A375 (cell line): ENCODE data around the gene ZNF668. TPM values are rescaled to one million over a fixed set of nuclear protein-coding genes. Genes with fewer than 3 reads are reported as not detected.

Source experiments
- total RNA-seq: library from RNA; depleted of rRNA; stranded (reverse); fragments of >200 nt; shearing (Covaris generic); gene quantifications from 2 replicates; pipeline ENCODE4 v1.2.3, GENCODE V29; 2014; rRNA removed

The ZNF668 gene
- total RNA-seq = 18.1 and 22.6 TPM in 2 replicates

DNA sequence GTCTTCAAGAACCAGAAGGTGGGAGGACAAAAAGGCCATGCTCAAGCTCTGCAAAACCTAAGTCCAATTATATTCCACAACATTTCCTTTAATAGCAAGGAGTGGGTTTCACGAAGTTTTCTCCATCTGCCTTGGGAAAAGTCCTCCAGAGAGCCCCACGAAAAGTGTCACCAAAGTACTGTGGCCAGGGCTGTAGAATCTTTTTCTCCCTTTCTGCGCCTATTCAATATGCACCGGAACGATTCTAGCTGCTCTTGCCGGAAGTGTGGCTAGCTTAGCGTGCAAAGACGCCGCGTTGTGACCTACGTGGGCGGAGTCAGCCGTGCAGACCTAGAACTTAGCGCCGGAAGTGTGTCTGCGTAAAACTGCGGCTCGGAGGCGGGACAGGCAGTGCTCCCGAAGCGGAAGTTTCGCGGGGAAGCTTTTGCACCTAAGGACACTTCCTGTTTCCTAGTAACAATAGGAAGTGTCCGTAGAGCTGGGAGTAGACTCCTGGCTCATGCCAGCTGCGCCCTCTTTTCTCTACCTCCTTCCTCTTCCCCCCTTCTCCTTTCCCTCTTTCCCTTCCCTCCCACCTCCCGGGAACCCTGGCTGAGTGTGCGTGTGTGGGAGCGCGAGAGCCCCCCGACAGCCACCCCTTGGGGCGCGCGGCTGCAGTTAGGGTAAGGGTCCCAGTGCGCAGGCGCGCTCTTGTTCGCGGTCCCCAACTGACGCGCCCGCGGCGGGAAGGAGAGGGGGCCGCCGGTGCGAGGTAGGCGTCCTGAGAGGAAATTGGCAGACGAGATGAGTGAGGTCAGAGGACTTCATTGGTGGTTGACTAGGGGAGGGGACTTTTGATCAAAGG, at the start of gene ZNF668, which contains the start of gene ZNF646:
Gene ZNF668 (minus strand): TSS at position 271 of the 844 bp plus-strand sequence. CDS start 9,781 bp downstream, outside the sequence.
Gene ZNF646 (plus strand): TSS at position 453 of the 844 bp plus-strand sequence. CDS start 1,903 bp downstream, outside the sequence.

DNA sequence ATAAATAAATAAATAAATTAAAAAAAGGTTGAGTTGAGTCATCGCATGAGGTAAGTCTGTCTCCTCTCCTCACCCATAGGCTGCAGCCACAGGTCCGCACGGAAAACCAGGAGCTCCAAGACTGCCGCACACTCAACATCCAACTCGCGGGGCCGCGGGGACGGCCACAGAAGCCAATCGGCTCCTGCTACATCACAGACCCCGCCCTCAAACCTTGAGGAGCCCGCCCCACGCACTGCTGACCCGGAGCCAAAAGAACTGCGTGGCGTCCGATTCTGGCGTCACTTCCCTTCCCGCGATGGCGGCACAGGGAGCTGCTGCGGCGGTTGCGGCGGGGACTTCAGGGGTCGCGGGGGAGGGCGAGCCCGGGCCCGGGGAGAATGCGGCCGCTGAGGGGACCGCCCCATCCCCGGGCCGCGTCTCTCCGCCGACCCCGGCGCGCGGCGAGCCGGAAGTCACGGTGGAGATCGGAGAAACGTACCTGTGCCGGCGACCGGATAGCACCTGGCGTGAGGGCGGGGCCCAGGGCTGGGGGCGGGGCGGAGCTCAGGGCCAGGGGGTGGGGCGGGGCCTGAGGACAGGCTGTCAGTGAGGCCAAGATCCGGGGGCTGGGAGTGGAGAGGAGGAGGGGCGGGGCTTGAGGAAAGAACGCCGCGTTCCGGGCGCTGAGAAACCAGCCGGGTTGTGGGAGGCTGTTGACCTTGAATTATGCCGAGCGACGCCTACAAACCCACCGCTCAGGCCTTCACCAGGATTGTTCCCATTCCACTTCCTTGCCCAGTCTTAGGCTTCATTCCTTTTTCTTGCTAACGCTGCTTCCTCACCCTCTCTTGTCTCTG, 43.6 kb upstream of the ZNF668 start, which contains the start of gene KAT8:
Gene KAT8 (plus strand): TSS at position 281 of the 839 bp plus-strand sequence. CDS start 18 bp downstream, at position 299.

DNA sequence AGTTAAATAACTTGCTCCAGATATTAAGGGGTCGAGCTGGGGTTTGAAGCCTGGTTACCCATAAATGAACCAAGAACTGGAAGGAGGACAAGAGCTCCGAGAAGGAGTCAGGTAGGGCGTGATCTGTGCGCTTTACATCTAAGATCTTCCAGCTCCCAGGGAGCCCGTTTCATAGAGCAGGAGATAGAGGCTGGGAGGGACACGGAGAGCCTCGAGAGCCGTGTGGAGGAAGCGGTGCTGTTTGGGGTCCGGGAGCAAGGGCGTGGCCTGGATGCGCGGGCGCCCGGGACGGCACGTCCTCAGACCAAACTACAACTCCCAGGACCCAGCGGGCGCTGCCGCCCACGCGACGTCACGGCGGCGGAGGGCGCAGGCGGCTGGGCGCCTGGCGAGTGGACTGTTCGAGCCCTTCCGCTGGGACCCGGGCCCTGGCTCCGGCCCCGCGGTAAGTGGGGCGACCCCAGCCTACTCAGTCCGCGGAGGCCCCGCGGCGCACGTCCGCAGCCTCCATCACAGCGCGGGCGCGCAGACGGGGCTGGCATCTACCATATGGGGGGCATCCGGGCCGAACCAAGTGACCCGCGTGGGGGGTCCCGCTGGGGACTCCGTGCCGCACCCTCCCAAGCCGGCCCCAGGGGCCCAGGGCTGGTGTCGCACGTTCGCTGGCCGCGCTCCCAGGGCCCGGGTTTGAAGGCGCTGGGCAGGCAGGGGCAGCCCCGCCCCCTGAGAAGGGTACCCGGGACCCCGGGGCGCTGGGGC, 34.2 kb upstream of the ZNF668 start, which contains the start of gene BCKDK:
Gene BCKDK (plus strand): TSS at position 352 of the 759 bp plus-strand sequence. CDS start 838 bp downstream, outside the sequence.

DNA sequence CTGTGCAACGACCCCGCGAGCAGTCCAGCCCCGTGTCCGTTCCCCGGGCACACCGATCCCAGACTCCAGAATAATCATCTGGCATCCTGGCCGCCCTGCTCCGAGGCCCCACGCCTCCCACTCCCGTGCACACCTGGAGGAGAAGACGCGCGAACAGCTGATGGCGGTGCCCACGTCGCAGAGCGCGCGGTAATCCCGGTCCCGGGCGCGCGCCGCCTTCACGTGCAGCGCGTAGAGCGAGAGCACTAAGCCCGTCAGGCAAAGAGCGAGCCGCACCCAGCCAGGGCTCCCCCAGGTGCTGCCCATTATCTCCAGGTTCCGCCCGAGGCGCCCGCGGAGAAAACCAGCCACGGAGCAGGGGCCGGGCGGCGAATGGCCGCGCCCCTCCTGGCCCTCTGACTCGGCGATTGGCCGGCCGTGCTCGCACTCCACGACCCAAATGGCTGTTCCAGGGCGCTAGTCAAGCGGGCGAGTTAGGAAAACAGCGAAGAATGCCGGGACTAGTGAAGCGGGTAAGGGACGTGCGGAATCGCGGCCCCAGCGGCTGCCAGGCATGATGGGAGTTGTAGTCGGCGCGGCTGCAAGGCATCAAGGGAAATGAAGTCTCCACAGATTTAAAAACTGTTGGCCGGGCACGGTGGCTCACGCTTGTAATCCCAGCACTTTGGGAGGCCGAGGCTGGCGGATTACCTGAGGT, 20.5 kb upstream of the ZNF668 start, which contains the start of gene VKORC1:
Gene VKORC1 (minus strand): TSS at position 374 of the 697 bp plus-strand sequence. CDS start 68 bp downstream, at position 306.

DNA sequence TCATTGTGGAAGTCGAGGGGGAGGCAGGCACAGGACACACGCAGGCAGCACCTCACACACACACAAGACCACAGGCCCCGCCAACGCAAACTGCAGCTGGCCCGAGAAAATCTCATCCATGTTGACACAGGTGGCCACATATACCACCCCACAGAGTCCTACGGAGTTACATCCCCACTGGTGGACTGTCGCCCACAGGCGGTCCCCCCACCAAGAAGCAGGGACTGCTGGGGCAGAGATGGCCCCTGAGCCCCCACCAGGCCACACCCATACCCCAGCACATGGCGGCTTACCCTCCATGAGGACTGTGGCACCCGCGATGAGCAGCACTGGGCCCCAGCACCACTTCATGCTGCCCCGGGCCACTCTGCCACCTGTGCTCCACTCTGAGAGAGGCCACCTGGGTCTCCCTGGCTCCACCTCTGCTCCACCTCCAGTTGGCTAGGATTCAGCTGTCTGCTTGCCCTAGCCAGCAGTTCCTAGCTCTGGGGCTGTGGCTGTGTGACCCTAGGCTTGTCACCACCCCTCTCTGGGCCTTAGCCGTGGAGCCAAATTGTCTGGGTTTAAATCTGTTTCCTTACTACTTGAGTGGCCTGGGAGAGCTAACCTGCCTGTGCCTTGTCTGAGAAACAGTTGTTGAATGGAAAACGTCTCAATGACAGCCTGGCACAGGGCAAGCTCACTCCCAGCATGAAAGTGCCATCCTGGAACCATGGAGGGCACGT, 14.6 kb upstream of the ZNF668 start, which contains the start of gene PRSS53:
Gene PRSS53 (minus strand): TSS at position 485 of the 725 bp plus-strand sequence. CDS start 134 bp downstream, at position 351.

DNA sequence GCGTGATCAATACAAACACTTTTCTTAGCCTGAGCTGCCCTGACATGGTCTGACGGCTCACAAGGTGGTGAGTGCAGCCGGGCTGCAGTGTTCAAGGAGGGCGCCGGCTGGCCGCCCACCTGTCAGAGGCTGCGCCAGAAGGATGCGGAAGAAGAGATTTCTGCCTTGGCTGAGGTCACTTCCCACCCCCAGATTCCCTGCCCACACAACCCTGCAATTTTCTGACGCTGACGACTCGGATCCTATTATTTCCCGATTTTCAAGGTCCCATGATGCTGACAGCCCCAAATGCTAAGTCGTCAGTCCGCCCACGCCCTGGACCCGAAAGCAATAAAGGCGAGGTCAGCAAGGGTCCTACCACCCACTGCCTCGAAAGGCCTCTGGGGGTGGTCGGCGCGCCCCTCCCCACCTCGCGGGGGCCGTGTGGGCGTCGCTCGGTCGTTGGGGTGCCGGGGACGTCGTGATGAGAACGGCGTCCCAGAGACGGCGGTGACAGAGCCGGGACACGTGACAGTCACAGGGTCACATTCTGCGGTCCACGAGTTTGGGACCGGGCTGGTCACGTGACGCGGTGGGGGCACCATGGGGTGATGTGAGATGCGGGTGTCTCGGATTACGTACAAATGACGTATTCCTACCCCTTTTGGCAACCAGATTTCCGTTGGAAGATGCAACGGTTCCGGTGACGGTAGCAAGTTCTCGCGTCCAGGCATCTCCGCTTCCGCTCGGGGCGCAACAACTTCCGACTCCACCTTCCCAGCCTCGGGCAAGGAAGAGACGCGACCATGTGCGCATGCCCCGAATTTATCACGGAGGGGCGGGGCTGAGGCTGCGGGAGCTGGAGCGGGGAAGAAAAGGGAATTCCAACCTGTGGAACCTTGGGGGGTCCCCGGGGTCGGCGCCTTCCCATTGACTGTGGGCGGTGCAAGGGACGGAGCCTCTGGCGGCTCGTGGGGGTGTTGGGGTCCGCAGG, 41.0 kb downstream of the ZNF668 start, which contains the start of gene STX4:
Gene STX4 (plus strand): TSS at position 823 of the 973 bp plus-strand sequence. CDS start 248 bp downstream, outside the sequence.

Other genes with a start within 250 kb of the ZNF668 start
- gene BCL7C, start 180.2 kb downstream of the ZNF668 start, total RNA-seq = 57.4 and 71.4 TPM in 2 replicates
- gene CTF1, start 177.6 kb downstream of the ZNF668 start, total RNA-seq = not detected in 2 replicates
- gene FBXL19, start 150.7 kb downstream of the ZNF668 start, total RNA-seq = 32.0 and 35.8 TPM in 2 replicates
- 19.8 and 21.6 TPM in 2 replicates for gene ORAI3, start 125.2 kb downstream of the ZNF668 start, total RNA-seq
- gene SETD1A, start 116.5 kb downstream of the ZNF668 start, total RNA-seq = 9.8 and 12.9 TPM in 2 replicates
- gene HSD3B7, start 89.0 kb downstream of the ZNF668 start, total RNA-seq = 2.2 and 2.4 TPM in 2 replicates
- gene STX1B, start 63.6 kb downstream of the ZNF668 start, total RNA-seq = 0.98 TPM in 1 of 2 replicates, not detected in the other
- gene STX4, start 40.7 kb downstream of the ZNF668 start, total RNA-seq = 23.6 and 25.5 TPM in 2 replicates
- 18.1 and 18.4 TPM in 2 replicates for gene ZNF646, start 182 bp upstream of the ZNF668 start, total RNA-seq
- 3.6 and 6.6 TPM in 2 replicates for gene PRSS53, start 14.7 kb upstream of the ZNF668 start, total RNA-seq
- gene VKORC1, start 20.6 kb upstream of the ZNF668 start, total RNA-seq = 141 and 193 TPM in 2 replicates
- 39.1 and 49.7 TPM in 2 replicates for gene BCKDK, start 34.1 kb upstream of the ZNF668 start, total RNA-seq
- gene KAT8, start 43.4 kb upstream of the ZNF668 start, total RNA-seq = 40.7 and 59.5 TPM in 2 replicates
- not detected in 2 replicates for gene PRSS8, start 61.5 kb upstream of the ZNF668 start, total RNA-seq
- 0.98 TPM in 1 of 2 replicates, not detected in the other for gene PRSS36, start 75.8 kb upstream of the ZNF668 start, total RNA-seq
- 62.7 and 76.7 TPM in 2 replicates for gene FUS, start 105.9 kb upstream of the ZNF668 start, total RNA-seq
- not detected in 2 replicates for gene PYCARD, start 128.5 kb upstream of the ZNF668 start, total RNA-seq
- gene TRIM72, start 139.9 kb upstream of the ZNF668 start, total RNA-seq = not detected in 2 replicates
- not detected in 2 replicates for gene PYDC1, start 142.9 kb upstream of the ZNF668 start, total RNA-seq
- gene ITGAM, start 185.7 kb upstream of the ZNF668 start, total RNA-seq = 0.37 TPM in 1 of 2 replicates, not detected in the other